ENCODE results near the gene SLC25A36.

The SLC25A36 gene

GRCh38 chr3:140924097-140924873 lies 17.4 kb upstream of the SLC25A36 start:
- Histone ChIP-seq H3K9me3 (ENCODE audit: severe bottlenecking) (no peaks in the 10 kb centered on the region), H3K36me3 (no peaks in the 10 kb centered on the region), H3K27me3 (ENCODE audit: insufficient read depth, low read depth, severe bottlenecking) (no peaks in the 10 kb centered on the region), H3K27ac (no peak overlapping the region), H3K4me3 (ENCODE audit: low read depth, low read length) (no peak overlapping the region)
- no peak for TF ChIP-seq CTCF (IDR thresholded peaks at IDR 0.05; ENCODE audit: low read depth, low read length)
- no peak for DNase-seq

GRCh38 chr3:140927279-140928069 lies 14.2 kb upstream of the SLC25A36 start:
- Histone ChIP-seq H3K27me3 (ENCODE audit: insufficient read depth, low read depth, severe bottlenecking) (no peaks in the 10 kb centered on the region), H3K27ac (no peak overlapping the region), H3K36me3 (no peaks in the 10 kb centered on the region), H3K4me3 (ENCODE audit: low read depth, low read length) (no peak overlapping the region), H3K9me3 (ENCODE audit: severe bottlenecking) (no peaks in the 10 kb centered on the region)
- DNase-seq: no peak
- TF ChIP-seq CTCF (IDR thresholded peaks at IDR 0.05; ENCODE audit: low read depth, low read length): no peak

- no peak overlapping the region for H3K4me3 ChIP-seq (ENCODE audit: low read depth, low read length)
- no peak overlapping the region for H3K27ac ChIP-seq
- TF ChIP-seq CTCF (IDR thresholded peaks at IDR 0.05; ENCODE audit: low read depth, low read length): no peak
- DNase-seq: no peak
- H3K36me3 ChIP-seq: no peaks in the 10 kb centered on the region
- no peaks in the 10 kb centered on the region for H3K27me3 ChIP-seq (ENCODE audit: insufficient read depth, low read depth, severe bottlenecking)
- no peaks in the 10 kb centered on the region for H3K9me3 ChIP-seq (ENCODE audit: severe bottlenecking)
These were observed 12.2 kb upstream of the SLC25A36 start for GRCh38 chr3:140929446-140929845.

GRCh38 chr3:140931016-140931454 lies 10.6 kb upstream of the SLC25A36 start:
- Histone ChIP-seq H3K9me3 (ENCODE audit: severe bottlenecking) (no peaks in the 10 kb centered on the region), H3K27ac (no peak overlapping the region), H3K4me3 (ENCODE audit: low read depth, low read length) (no peak overlapping the region), H3K27me3 (ENCODE audit: insufficient read depth, low read depth, severe bottlenecking) (no peaks in the 10 kb centered on the region), H3K36me3 (no peaks in the 10 kb centered on the region)
- no peak for DNase-seq
- no peak for TF ChIP-seq CTCF (IDR thresholded peaks at IDR 0.05; ENCODE audit: low read depth, low read length)

- DNase-seq: no peak
- H3K27me3 ChIP-seq (ENCODE audit: insufficient read depth, low read depth, severe bottlenecking): no peaks in the 10 kb centered on the region
- TF ChIP-seq CTCF (IDR thresholded peaks at IDR 0.05; ENCODE audit: low read depth, low read length): no peak
- no peaks in the 10 kb centered on the region for H3K9me3 ChIP-seq (ENCODE audit: severe bottlenecking)
- H3K27ac ChIP-seq: no peak overlapping the region
- H3K4me3 ChIP-seq (ENCODE audit: low read depth, low read length): no peak overlapping the region
- no peaks in the 10 kb centered on the region for H3K36me3 ChIP-seq
These were observed 9.8 kb upstream of the SLC25A36 start for GRCh38 chr3:140931801-140932200.

Data from WERI-Rb-1 (cell line).